ENCODE data around the gene CERS1.

- TF ChIP-seq POLR2AphosphoS5 (IDR thresholded peaks at IDR 0.05; ENCODE audit: low read depth, low read length): no peak
- no peak for TF ChIP-seq FOXP2 (optimal IDR thresholded peaks at IDR 0.05; ENCODE audit: borderline replicate concordance, extremely low read depth, extremely low read length, insufficient read depth)
- no peak for TF ChIP-seq REST (IDR thresholded peaks at IDR 0.05; ENCODE audit: insufficient read depth in 1 of 2, low read depth in 2 of 2, low read length in 2 of 2)
- no peak for TF ChIP-seq TAF1 (IDR thresholded peaks at IDR 0.05; ENCODE audit: borderline replicate concordance, insufficient read depth, low read length)
- no peak for TF ChIP-seq SIN3A (IDR thresholded peaks at IDR 0.05; ENCODE audit: borderline replicate concordance, insufficient read depth, low read length)
These were observed 40.1 kb downstream of the CERS1 start for GRCh38 chr19:18855647-18856384.

All from PFSK-1 (cell line).